Stimulated activated CD4-positive, alpha-beta T cell treated with anti-CD3 and anti-CD28 coated beads, Interleukin-4, amount 100 ng/mL, for 24 hours (primary cell): Measurements from ENCODE around the gene C22orf23.
A peak's percentile ranks its signal among the peaks of the same experiment; 100 is the strongest.

Experiments
- DNase-seq: peaks from one replicate; pipeline ENCODE4 v3.0.0-alpha.2; 2020

C22orf23 gene

GRCh38 chr22:37953437-37954179 lies at the start of gene C22orf23, which contains the start of gene POLR2F:
Gene C22orf23 (minus strand): TSS chr22:37953601. CDS start chr22:37953149, 452 bp downstream.
Gene POLR2F (plus strand): TSS chr22:37953699. CDS start chr22:37953788, 89 bp downstream.
- peak; percentile 97 for DNase-seq

- DNase-seq, result no peak
Observed at GRCh38 chr22:37999640-38000272, 46.4 kb upstream of the C22orf23 start.

- DNase-seq, result no peak
Observed at GRCh38 chr22:37999236-37999635, 45.8 kb upstream of the C22orf23 start.

GRCh38 chr22:37998543-37998942 lies 45.1 kb upstream of the C22orf23 start:
- no peak for DNase-seq

- DNase-seq, result no peak
Observed at GRCh38 chr22:37996515-37997246, 43.3 kb upstream of the C22orf23 start.

- no peak for DNase-seq
Observed at GRCh38 chr22:37996079-37996478, 42.7 kb upstream of the C22orf23 start.

- no peak for DNase-seq
Observed at GRCh38 chr22:37995460-37995859, 42.1 kb upstream of the C22orf23 start.

GRCh38 chr22:37994982-37995381 lies 41.6 kb upstream of the C22orf23 start:
- DNase-seq, result no peak

GRCh38 chr22:37994049-37994448 lies 40.6 kb upstream of the C22orf23 start:
- no peak for DNase-seq

- DNase-seq, result no peak
Observed at GRCh38 chr22:37991731-37992442, 38.5 kb upstream of the C22orf23 start.

- no peak for DNase-seq
Observed at GRCh38 chr22:37990862-37991261, 37.5 kb upstream of the C22orf23 start.

GRCh38 chr22:37990301-37990700 lies 36.9 kb upstream of the C22orf23 start:
- no peak for DNase-seq

- no peak for DNase-seq
Observed at GRCh38 chr22:37989146-37990045, 36.0 kb upstream of the C22orf23 start.

GRCh38 chr22:37986371-37986770 lies 33.0 kb upstream of the C22orf23 start:
- DNase-seq, result no peak

- DNase-seq, result no peak
Observed at GRCh38 chr22:37985751-37986281, 32.4 kb upstream of the C22orf23 start.

- DNase-seq, result no peak
Observed at GRCh38 chr22:37985050-37985585, 31.7 kb upstream of the C22orf23 start.

- DNase-seq, result no peak
Observed at GRCh38 chr22:37983860-37984791, 30.7 kb upstream of the C22orf23 start, which contains the start of gene SOX10. Gene SOX10 (minus strand): TSS chr22:37984555. CDS start chr22:37983784, 771 bp downstream.

GRCh38 chr22:37982938-37983859 lies 29.8 kb upstream of the C22orf23 start:
- DNase-seq, result no peak
